Adrenal gland (tissue), 12 donors: Measurements from ENCODE around the gene SLC2A6. TPM values are rescaled to one million over a fixed set of nuclear protein-coding genes. Genes with fewer than 3 reads are reported as not detected.

Source experiments
- DNase-seq, 7 donors: peaks; one replicate each; pipeline ENCODE4 v3.0.0-alpha.2; 2019 to 2020
- H3K27ac ChIP-seq, 5 donors: fragments of 200-600 bp; sonication (generic) in 4 of 5; 1 replicate in 3 of 5; 2 replicates in 2 of 5; pipeline versions ENCODE4 v1.5.1 to v1.8.0; 2016 to 2020; ENCODE audit warnings: mild to moderate bottlenecking in 1 of 5
- H3K27me3 ChIP-seq: fragments of 200-600 bp; 2 replicates; pipeline ENCODE4 v1.8.0; 2021
- H3K36me3 ChIP-seq, 2 donors: fragments of 200-600 bp; replicated peaks in 1 of 2; 1 replicate in 1 of 2; 2 replicates in 1 of 2; pipeline versions ENCODE4 v1.5.1 to v1.8.0; 2018 to 2022
- H3K4me1 ChIP-seq, 2 donors: fragments of 200-600 bp; replicated peaks in 1 of 2; 1 replicate in 1 of 2; 2 replicates in 1 of 2; pipeline versions ENCODE4 v1.5.1 to v1.8.0; 2018 to 2021
- H3K4me3 ChIP-seq, 4 donors: fragments of 200-600 bp; sonication (generic) in 3 of 4; one replicate each; pipeline ENCODE4 v1.5.1; 2016 to 2018
- H3K9me3 ChIP-seq, 3 donors: fragments of 200-600 bp; sonication (generic) in 1 of 3; replicated peaks in 1 of 3; 1 replicate in 2 of 3; 2 replicates in 1 of 3; pipeline versions ENCODE4 v1.5.1 to v1.8.0; 2016 to 2021
- CTCF ChIP-seq, 6 experiments: fragments of 450-650 bp in 4 of 6; fragments of 200-600 bp in 2 of 6; sonication (generic) in 1 of 6; IDR thresholded peaks; 1 replicate in 5 of 6; 2 replicates in 1 of 6; pipeline versions ENCODE4 v1.5.1 to v1.8.0; 2016 to 2021; ENCODE audit warnings: antibody characterized with exemption in 6 of 6, mild to moderate bottlenecking in 2 of 6, moderate library complexity in 1 of 6
- POLR2A ChIP-seq, 2 donors: fragments of 450-650 bp; IDR thresholded peaks; one replicate each; pipeline ENCODE4 v1.6.1; 2017; ENCODE audit warnings: antibody characterized with exemption in 2 of 2, mild to moderate bottlenecking in 2 of 2, moderate library complexity in 1 of 2
- WGBS, 4 donors: extraction: QIAGEN DNeasy Blood & Tissue Kit in 2 of 4; methylation state at CpG; one replicate each; pipeline versions ENCODE4 v1.1.5 to v1.1.7; 2013 to 2017; 5-methylcytosine and 5-hydroxymethylcytosine counted together
- intact Hi-C, 2 donors: fragments of 100-400 bp; cut with DNase I; formaldehyde crosslinking; loops; one replicate each; pipeline versions ENCODE4 v1.14.1 to v1.15.0; 2022 to 2023
- polyA plus RNA-seq, 3 donors: library from polyadenylated mRNA; stranded (reverse); fragments of 200-250 nt in 2 of 3; fragments of 350-450 nt in 1 of 3; fragmentation: Illumina TruSeq in 1 of 3; extraction: RNeasy Lipid Tissue Mini Kit (QIAGEN cat#74804) in 1 of 3; gene quantifications; one replicate each; pipeline ENCODE4 v1.2.3, GENCODE V29; 2013 to 2014
- total RNA-seq, 9 donors: library from RNA; depleted of rRNA in 4 of 9; stranded (reverse); fragments of >200 nt in 4 of 9; fragments of 120-200 nt in 1 of 9; fragmentation: NEBNext Ultra II Directional in 1 of 9; extraction: Animal tissue kit (Norgen Biotek cat#: 25700) in 1 of 9; gene quantifications; one replicate each; pipeline versions ENCODE4 v1.1.0 to v1.2.4, GENCODE V29; 2013 to 2023
- donor health status: healthy with polysubstance abuse.
- donor health status: Bipolar disorder and iron deficiency.
- donor health status: DM: yes; HTN: yes; CAD: no.
- donor health status: DM: no; HTN: no; CAD: no.
- donor health status: DM: no; HTN: no; CAD: no.
- donor health status: DM: yes; HTN: yes; CAD: no.

The SLC2A6 gene
- total and polyA plus RNA-seq, 12 donors: 1.4 to 79.1 (median 5.8) TPM

- TF ChIP-seq POLR2A (IDR thresholded peaks at IDR 0.05): no peak
- no peak for TF ChIP-seq CTCF (IDR thresholded peaks at IDR 0.05)
- Histone ChIP-seq H3K27me3 (no peaks in the 10 kb centered on the region), H3K27ac (peak overlapping the region in 3 of 5 donors; percentile 11 to 79 (median 49)), H3K4me3 (no peak overlapping the region), H3K4me1 (peaks cover 9 to 23% of the 10 kb centered on the region in 2 donors), H3K36me3 (no peaks in the 10 kb centered on the region), H3K9me3 (peaks cover 0 to 5% (median 0%) of the 10 kb centered on the region in 3 donors)
- 90 to 93% (median 91%) methylated on average over 19 to 24 of the region's 24 CpGs for WGBS, 4 donors
- no peak for DNase-seq
- intact Hi-C loops: no loop called here
These were observed 28.5 kb upstream of the SLC2A6 start for GRCh38 chr9:133507246-133507965.

- intact Hi-C loops: no loop called here
- H3K4me1 ChIP-seq: peaks cover 9 to 23% of the 10 kb centered on the region in 2 donors
- no peak overlapping the region for H3K4me3 ChIP-seq
- H3K9me3 ChIP-seq: peaks cover 0 to 11% (median 0%) of the 10 kb centered on the region in 3 donors
- DNase-seq: peak; percentile 49 to 87 (median 79)
- H3K36me3 ChIP-seq: no peaks in the 10 kb centered on the region
- TF ChIP-seq POLR2A (IDR thresholded peaks at IDR 0.05) (no peak), CTCF (IDR thresholded peaks at IDR 0.05) (peak in 1 of 6 experiments; percentile 10)
- peak overlapping the region in 3 of 5 donors; percentile 11 to 79 (median 49) for H3K27ac ChIP-seq
- H3K27me3 ChIP-seq: no peaks in the 10 kb centered on the region
- WGBS, 4 donors: 42 to 58% (median 43%) methylated on average over 14 to 18 of the region's 18 CpGs
These were observed 27.7 kb upstream of the SLC2A6 start for GRCh38 chr9:133506653-133507038.

DNA sequence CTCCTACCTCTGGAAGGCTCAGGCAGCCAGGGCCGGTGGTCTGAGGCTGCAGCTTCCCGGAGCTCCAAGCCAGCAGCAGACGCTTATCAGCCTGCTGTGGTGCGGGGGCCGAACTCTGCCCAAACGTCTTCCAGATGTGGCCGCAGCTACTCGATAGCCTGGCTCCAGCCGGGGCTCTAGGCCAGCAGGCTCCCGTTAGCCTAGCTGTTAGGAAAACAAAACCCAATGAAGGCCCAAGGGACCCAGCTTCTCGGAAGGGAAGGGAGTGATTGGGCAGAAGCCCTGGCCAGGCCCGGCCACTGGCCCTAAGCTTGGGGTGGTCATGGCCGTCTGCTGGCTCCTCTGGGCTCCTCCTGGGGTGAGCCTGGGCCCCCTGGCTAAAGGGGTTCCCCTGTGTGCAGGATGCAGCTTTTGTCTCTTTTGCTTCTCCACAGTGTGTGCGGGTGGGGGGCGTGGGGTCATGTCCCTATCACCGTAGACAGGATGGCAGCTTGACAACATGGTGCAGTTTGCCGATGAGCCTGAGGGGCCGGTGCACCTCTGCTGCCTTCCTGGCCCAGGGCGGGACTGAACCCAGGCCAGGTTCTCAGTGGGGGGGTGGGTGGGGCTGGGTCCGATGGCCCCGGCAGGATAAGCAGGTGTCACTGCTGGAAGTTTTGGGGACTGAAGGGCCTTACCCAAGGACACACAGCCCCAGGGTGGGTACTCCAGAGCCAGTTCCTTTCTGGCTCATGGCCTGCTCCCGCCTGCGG is 27.2 kb upstream of the SLC2A6 start:
- DNase-seq: peak in 4 of 7 donors; percentile 26 to 67 (median 51)
- intact Hi-C loops: no loop called here
- TF ChIP-seq CTCF (IDR thresholded peaks at IDR 0.05): no peak
- TF ChIP-seq POLR2A (IDR thresholded peaks at IDR 0.05): no peak
- Histone ChIP-seq H3K27me3 (no peaks in the 10 kb centered on the region), H3K36me3 (no peaks in the 10 kb centered on the region), H3K4me3 (no peak overlapping the region), H3K4me1 (peaks cover 9 to 23% of the 10 kb centered on the region in 2 donors), H3K9me3 (peaks cover 0 to 11% (median 0%) of the 10 kb centered on the region in 3 donors), H3K27ac (peak overlapping the region in 3 of 5 donors; percentile 11 to 79 (median 49))
- WGBS, 4 donors: 53 to 94% (median 68%) methylated on average over 3 to 23 of the region's 23 CpGs

GRCh38 chr9:133505186-133505830 is 26.4 kb upstream of the SLC2A6 start:
- TF ChIP-seq CTCF (IDR thresholded peaks at IDR 0.05): no peak
- no peak for TF ChIP-seq POLR2A (IDR thresholded peaks at IDR 0.05)
- H3K4me3 ChIP-seq: no peak overlapping the region
- no peaks in the 10 kb centered on the region for H3K36me3 ChIP-seq
- WGBS, 4 donors: 84 to 90% (median 88%) methylated on average over 11 to 13 of the region's 13 CpGs
- DNase-seq: no peak
- intact Hi-C loops: no loop called here
- peaks cover 0 to 11% (median 0%) of the 10 kb centered on the region in 3 donors for H3K9me3 ChIP-seq
- no peaks in the 10 kb centered on the region for H3K27me3 ChIP-seq
- H3K27ac ChIP-seq: peak overlapping the region in 2 of 5 donors; percentile 49 to 79
- peaks cover 9 to 23% of the 10 kb centered on the region in 2 donors for H3K4me1 ChIP-seq
